Activated CD4-positive, CD25-positive, alpha-beta regulatory T cell treated with anti-CD3 and anti-CD28 coated beads, Interleukin-2, amount 50 U/mL, for 72 hours (primary cell): ENCODE results near the gene NME4.
"Not testable (repeated sequence)": the region's sequence is repeated elsewhere in the genome, so short reads cannot be mapped to it uniquely, and the experiment has no call there.

ENCODE experiments used
- DNase-seq: peaks from one replicate; pipeline ENCODE4 v3.0.0; 2021

The NME4 gene

DNA sequence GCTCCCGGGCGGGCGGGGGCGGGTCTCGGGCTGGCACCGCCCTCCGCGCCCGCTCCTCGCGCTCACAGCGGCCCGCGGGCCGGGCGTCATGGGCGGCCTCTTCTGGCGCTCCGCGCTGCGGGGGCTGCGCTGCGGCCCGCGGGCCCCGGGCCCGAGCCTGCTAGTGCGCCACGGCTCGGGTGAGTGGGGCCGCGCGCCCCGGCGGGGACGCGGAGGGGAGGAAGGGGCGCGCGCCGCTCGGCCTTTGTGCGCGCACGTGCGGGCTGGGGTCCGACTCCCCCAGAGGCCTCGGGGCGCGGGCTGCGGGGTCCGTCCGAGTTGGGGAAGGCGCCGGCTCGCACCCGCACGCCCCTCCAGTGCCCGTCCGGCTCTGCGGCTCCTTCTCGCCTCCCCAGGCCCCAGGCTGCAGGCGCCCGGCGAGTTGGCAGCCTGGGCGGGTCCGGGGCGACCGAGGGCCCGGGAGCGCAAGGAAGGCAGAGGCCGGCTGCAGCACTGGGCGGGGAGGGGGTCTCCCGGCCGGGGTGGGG is at the start of gene NME4:
Gene NME4, plus strand, starts transcription at position 65 of the 527 bp plus-strand sequence. Its CDS starts 24 bp downstream, at position 89.
- no peak for DNase-seq

DNA sequence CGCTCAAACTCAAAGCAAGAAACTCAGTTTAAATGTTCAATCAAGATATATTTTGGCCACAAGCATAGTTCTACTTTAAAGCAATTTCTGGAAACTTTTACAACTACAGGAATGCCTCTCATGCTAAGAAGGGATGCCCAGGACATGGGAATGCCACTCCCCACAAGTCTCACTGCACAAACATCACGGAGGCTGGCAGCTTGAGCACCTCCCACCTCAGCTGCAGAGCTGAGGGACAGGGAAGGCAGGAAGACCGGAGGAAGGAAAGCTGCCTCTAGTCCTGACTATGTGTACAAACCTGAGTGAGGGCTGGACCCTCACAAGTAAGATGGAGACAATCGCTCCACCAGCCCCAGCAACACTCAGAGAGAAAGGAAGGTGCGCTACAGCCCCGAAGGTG is 49.8 kb upstream of the NME4 start:
- no peak for DNase-seq

DNA sequence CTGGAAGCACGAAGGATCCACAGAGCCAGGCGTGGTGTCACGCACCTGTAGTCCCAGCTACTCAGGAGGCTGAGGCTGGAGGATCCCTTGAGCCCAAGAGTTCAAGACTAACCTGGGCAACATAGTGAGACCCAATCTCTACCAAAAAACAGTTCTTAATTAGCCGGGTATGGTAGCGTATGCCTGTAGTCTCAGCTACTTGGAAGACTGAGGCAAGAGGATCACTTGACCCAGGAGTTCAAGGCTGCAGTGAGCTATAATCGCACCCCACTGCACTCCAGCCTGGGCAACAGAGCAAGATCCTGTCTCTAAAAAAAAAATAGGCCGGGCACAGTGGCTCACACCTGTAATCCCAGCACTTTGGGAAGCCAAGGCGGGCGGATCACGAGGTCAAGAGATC is 48.5 kb upstream of the NME4 start:
- not testable (repeated sequence) for DNase-seq

DNA sequence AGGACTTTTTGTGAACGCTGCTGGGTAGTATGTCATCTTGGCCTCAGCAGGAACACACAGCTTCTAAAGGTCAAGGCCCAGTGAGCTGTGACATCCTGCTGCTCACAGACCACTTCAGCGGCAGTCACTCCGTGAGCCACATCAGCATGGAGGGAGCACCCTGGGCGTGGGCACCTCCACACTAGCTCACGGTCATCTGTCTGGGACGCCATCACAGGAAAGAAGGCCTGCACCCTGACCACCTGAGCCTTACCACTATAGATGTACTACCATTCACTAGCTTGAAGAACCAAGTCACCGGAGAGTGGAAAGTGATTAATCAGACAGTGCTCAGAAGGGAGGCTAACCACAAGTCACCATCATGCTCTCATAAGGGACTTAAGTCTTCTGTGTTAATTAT is 47.8 kb upstream of the NME4 start:
- no peak for DNase-seq

DNA sequence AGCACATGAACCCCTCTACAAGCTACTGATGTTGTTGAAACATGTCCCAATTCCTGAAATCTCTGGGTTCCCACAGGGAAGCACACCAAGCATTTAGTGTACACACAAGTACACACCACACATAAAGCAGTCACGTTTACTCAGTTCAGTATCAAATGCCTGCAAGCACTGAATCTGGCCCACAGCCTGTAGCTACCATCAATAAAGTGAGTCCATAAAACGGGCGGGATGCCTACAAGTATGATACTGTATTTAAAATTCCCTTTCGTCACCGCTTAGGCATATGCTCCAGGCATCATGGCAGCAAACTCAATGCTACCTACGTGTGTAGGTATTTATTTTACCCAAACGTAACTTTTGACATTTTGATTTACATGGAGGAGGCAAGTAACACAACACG is 46.8 kb upstream of the NME4 start:
- no peak for DNase-seq

DNA sequence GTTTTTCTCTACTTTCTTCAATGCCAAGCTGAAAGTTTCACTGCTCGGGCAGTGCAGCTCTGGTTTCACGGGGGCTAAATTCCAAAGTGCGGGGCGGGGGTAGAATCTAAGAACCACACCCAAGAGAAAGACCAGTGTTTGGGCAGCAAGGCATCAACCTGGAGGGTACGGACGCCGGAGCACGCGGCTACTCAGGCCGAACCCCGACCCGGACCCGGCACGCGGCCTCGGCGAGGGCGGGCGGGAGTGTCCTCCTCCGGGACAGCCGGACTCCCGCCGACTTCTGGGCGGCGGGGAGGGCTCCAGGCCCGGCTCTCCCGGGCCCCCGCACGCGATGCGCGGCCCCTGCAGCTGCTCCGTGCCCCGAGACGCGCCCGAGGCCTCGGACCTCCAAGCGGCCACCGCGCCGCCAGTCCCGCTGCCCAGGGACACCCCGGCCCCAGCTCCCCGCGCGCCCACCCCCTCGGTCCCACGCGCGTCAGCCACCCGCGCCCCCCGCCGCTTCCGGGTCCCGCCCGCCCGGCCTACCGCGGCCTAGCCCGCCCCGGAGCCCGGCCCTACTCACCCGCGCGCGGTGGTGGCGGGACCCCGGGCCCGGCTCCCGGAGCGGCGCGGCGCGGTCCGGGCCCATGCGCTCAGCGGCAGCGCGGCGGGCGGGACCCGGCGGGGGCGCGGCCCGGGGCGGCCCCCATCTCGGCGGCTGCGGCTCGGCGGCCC is 45.0 kb upstream of the NME4 start:
- no peak for DNase-seq

DNA sequence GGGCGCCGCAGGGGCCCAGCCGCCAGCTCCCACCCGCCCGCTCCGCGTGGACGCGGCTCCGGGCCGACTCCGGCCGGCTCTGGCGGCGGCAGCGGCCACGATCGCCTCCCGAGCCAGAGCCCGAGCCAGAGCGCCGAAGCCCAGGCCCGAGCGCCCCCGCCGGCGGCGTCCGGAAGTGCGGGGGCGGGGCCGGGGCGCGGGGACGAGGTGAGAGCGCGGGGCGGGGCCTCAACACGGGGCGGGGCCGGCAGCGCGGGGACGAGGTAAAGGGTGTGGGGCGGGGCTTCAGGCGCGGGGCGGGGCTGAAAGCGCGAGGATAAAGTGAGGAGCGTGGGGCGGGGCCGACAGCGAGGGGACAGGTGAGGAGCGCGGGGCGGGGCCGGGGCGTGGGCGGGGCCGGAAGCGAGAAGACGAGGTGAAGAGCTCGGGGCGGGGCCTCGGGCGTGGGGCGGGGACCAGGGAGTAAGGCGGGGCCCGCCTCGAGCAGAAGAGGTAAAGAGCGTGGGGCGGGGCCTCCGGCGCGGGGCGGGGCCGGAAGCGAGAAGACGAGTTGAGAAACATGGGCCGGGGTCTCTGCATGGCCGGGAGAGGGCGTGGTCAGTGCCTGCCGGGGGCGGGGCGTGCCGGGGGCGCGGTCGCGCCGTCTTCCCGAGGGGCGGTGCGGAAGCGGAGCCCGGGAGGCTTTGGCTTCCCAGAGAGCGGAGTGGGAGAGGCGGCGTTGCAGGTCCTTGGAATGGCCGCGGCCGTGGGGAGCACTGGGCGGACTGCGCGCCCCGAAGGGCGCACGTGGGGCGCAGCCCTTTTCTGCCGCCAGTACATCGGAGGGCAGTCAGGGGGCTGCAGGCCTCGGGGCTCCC is 44.2 kb upstream of the NME4 start, which contains the start of gene AXIN1:
Gene AXIN1, minus strand, starts transcription at position 177 of the 857 bp plus-strand sequence. CDS start 5,698 bp downstream, outside the sequence.
- peak; percentile 100 for DNase-seq

DNA sequence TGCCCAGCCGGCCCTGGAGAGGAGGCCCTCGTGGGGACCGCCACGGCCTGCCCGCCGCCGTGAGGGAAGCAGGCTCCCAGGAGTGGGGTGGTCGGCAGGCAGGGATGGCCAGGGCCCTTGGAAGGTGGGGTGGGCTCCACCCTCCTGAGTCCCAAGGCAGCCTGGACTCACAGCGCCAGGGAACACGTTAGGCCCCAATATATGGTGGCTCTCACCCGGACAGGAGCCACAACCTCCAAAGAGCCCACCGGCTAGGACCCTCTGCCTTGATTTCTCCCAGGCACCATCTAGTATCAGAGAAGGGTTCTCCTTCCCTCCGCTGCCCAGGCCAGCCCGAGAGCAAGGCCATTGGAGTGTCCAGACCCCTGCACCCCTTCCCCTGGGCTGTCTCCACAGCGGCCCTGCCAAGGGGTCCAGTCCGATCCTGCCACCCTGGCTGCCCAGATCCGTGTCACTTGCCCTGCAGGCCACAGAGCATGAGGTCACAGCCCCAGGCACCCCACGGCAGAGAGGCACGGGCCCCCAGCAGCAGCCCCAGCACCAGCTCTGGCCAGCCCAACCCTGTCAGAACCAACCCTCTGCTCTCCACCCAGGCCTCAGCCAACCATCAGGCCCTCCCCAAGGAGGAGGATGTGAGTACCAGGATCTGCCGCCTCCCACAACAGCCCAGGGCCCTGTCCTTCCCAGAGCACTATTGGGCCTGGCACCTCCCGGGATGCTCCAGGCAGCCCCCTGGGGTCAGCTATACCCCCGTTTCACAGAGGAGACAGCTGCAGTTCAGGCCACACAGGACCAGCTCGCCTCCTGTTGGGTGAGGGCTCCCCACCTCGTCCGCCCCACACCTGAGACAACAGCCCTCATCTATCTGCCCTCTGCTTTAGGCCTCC is 43.4 kb upstream of the NME4 start:
- no peak for DNase-seq

DNA sequence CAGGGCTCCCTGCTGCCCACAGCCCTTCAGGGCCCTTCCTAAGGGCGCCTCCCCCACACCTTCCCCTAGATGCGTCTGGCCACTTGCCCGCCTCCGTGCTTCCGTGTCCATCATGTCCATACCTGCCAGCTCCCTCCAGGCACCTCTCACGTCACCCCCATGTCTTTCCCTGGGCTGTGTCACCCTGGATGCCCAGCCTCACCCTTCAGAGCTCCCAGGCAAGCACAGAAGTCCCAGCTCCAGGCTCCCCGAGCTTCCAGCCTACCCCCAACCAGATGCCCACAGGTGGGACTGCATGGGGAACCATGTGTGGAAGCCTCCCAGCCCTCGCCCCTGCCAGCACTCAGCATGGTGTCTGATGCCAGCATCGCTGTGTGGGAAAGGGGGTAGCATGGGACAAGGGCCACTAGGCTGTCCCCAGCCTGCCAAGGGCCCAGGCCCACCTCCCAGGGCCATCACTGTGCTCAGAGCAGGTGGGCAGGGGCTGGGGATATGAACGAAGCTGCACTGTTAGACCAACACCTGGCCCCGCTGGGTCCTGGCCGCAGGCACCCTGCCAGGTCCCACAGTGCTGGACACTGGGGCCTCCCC is 42.6 kb upstream of the NME4 start:
- no peak for DNase-seq

DNA sequence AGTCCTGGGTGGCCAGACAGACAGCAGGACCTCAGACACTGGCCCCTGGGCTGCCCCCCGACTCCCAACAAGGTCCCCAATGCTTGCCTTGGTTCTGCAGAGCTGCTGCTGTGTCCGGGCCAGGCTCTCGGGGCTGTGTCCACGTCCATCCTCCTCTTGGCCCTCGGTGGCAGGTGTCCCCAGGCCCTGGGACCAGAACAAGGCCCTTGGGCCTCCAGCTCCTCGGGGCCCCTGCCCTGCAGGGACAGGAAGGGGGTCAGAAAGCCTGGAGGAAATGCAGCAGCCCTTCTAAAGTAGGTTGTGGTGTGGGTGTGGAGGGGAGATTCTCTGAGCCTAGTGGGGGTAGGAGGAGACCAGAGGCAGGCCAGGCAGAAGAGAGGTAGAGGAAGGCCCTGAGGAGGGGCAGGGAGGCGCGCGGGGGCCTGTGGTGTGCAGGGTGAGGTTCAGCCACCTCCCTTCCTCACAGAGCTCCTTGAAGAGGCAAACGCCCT is 42.0 kb upstream of the NME4 start:
- no peak for DNase-seq

DNA sequence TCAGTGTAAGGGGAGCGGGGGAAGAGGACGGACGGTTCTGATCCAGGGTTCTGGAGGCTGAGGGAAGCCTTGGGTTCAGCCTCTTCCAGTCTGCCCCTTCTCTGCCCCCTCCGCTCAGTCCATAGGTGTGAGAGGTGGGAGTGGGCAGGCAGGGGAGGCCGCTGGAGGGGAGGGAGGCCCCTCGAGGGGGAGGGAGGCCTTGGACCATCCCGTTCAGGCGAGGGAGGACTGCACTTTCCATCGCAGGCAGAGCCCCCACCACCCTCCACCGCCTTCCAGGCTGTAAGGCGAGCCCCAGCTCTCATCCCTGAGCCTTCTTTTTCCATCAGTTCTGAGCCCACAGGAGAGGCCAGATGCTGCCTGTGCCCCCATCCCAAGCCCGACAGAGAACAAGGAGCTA is 40.3 kb upstream of the NME4 start:
- no peak for DNase-seq

DNA sequence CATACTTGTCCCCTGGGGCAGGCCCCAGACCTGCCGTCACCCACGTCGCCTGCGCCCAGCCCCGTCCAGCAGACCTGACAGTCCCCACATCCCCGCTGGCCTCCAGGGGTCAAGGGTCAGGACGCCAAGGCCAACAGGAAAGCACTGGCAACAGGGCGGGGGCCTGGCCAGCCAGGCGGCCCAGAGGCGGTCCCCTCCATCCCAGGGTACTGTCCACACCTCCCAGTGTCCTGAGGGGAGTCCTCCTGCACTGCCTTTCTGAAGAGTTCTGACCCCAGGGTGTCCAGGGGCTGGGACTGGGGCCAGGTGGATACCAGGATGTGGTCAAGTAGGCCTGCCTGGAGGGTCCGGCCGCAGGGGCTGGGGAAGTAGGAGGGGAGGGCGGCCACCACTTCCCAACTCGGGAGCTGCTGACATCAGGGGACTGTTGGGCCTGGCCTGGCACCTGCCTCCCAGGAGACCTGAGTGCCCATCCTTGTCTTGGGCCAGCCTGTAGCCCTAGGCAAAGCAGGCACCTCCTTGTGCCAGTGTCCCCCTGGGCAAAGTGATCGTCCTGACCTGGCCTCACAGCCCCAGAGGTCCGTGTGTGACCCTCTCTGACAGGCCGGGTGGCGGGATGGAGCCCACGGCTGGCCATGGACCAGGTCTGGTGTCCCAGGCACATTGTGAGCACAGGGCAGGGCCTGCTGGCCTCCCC is 37.8 kb upstream of the NME4 start:
- DNase-seq, result no peak

DNA sequence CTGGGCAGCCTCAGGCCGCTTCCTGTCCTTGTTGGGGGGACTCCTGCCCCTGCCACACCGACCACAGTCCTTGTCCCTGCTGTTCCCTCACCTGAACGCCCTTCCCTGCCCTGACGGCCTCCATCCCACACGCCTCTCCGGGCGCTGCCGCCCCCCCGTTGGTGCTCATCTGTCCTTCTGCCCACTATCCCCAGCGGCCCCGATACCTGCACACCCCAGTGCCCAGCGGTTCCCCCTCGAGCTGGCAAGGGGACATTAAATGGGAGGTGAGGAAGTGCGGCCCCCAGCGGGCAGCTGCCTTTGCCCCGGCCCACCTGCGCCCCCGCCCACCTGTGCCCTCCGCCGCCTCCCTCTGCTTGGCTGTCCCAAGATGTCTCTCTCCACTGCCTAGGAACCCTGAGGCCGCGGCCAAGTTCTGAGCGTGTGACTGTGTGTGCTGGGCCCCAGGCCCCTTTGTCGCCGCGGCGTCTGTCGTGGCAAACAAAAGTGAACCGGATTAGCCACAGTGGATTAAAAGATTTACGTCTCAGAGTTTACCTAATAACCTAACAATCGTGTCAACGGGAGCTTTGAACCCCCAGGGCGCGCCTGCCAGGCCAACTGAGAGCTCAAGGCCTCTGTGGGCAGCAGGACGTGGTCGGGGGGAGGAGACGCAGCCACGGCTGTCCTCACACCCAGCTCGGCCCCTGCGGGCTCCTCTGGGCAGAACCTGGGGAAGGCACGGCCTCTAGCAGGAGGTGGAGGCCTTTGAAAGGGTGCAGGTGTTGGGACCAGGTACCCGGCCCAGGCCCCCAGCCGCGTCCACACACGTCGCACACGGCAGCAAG is 36.9 kb upstream of the NME4 start:
- DNase-seq, result no peak

DNA sequence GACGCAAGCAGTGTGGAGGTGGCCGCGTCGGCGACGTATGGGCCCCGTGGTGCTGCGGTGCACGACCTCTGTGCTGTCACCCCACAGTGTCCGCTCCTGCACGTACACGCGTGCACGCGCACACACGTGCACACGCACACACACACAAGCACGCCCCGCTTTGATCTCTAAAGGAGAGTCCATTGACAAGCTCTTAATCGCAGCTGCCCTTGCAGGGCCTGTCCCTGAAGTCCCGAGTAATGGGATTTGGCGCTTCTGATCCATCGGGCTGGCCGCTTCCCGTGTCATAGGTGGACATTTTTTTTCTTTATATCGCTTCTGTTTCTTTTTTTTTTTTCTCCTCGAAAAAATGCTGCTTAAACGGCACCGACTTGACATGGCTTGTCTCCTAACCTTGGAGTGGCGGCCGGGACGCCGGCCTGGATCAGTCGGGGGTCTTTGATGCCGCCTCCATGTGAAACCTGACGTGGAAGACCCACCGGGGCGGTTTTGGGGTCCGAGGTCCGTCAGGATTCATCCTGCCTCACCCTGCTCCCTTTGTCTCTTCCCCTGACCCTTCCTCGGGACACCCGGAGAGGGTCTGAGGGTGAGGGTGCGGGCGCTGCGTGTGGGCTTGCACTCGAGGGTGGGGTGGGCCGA is 36.2 kb upstream of the NME4 start:
- no peak for DNase-seq

DNA sequence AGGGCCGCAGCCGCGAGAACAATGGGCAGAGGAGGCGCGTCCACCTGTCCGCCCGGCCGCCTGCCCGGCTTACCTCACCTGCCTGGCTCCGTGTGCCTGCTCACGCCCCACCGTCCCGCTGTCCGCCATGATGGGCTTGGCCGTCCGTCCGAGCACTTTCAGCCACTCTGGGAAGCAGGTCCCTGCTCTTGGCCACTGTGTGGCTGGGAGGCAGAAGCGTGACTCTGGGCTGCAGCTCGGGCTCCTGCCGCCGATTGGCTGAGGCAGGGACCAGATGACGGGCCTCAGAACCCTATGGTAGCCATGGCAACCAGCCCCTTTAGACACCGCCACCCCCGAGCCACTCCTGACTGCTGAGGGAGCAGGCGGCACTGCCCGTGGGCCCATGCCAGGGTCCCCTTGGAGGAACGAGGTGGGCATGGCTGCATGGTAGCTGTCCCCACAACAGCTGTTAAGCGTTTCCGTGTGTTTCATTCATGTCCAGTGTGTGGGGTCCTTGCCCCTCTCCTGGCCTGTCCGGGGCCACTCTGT is 35.6 kb upstream of the NME4 start:
- DNase-seq, result no peak

DNA sequence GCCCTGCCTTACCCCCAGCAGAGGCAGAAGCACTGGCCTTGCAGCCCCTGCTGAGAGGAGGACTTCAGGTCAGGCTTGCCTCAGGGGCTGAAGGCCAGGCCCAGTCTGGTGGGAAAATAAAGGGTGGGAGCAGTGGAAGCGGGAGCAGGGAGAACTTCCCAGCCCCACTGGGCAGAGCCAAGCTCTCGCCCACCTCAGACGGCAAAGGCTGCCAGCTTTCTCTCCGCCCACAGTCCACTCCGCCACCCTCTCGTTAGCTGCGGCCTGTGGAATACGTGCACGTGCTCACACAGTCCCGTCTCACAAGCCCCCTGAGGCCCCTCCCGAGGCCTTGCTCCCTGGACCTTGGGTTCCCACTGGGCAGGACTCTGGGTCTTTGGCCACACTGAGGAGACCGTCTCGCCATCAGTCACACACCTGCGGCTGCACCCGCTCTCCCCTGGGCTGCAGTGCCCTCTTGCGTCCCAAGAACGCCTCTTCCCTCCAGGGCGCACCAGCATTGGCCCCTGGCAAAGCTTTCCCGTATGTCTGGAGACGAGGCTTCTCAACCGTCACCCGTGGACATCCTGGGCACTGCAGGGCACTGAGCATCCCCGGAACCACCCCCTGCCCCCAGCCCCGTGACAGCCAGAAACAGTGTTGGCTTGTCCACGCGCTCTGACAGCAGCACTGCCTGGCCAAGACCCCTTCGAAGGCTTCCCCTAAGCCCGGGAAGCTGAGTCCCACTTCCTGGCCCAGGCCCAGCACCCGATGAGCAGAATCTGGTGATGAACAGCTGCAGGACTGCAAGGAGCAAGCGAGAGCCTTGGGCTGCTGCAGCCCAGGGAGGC is 34.9 kb upstream of the NME4 start:
- DNase-seq, result peak; percentile 74

DNA sequence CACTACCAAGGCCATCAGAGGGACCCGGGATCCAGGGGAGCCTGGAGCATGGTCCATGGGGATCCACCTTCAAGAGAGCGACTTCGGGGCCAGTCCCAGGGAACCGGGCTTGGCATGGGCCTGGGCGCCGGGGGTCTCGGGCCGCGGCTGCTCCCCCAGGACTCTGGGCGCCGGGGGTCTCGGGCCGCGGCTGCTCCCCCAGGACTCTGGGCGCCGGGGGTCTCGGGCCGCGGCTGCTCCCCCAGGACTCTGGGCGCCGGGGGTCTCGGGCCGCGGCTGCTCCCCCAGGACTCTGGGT is 34.3 kb upstream of the NME4 start:
- DNase-seq, result not testable (repeated sequence)

DNA sequence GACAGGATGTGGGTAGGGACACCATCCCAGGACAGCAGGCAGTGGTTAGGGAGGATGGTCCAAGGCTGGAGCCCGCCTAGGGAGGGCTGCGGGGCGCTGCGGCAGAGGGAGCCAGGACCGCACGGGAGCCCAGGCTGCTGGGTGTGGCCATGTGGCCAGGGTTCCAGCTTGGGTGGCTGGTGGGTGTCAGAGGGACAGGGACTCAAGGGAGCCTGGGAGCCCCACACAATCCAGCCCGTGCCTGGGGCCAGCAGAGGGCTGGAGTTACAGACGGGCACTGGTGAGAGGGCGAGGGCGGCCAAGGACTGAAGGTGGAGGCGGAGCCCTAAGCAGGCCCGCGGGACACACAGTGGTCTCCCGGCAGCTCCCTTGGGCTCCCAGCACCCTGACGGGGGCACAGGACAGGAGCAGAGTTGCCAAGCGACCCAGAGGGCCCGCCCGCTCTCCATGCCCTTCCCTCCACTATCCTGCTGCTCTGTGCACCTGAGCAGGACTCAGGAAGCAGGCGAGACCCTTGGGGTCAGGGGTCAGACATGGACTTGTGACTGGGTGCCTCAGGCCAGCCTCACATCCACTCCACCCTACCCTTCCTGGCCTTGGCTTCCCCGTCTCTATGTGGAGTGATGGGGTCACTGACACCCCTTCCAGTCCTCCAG is 33.8 kb upstream of the NME4 start:
- no peak for DNase-seq
